AG04449 (cell line): ENCODE data around the gene PDIA2.

ENCODE experiments used
- CTCF ChIA-PET: fragments of 350-600 bp; formaldehyde crosslinking; extraction: SDS; loops from one replicate; lab custom pipeline; 2021; ENCODE audit warnings: antibody characterized with exemption; lab: Yijun Ruan, JAX
- POLR2A ChIA-PET: fragments of 400-600, 350-600 bp; formaldehyde crosslinking; extraction: SDS; loops from one replicate; lab custom pipeline; 2020; ENCODE audit warnings: antibody characterized with exemption, inconsistent platforms; lab: Yijun Ruan, JAX
- DNase-seq: peaks from one replicate; pipeline ENCODE4 v3.0.0-alpha.2; 2010; ENCODE audit warnings: low read depth, low spot score
- H3K4me3 ChIP-seq: 2 replicates; pipeline ENCODE4 v1.5.1; 2011; ENCODE audit warnings: low read depth, mild to moderate bottlenecking, control low read depth, low read length
- TF ChIP-seq, protein P1 (sequence below): IDR thresholded peaks from one replicate; pipeline ENCODE4 v1.5.1; 2011; ENCODE audit warnings: mild to moderate bottlenecking, moderate library complexity, low read length, control low read depth, inconsistent platforms; ENCODE audit not compliant: insufficient read depth; ENCODE audit errors: missing control alignments

Gene PDIA2

GRCh38 chr16:243348-243747 is 39.6 kb upstream of the PDIA2 start:
- TF ChIP-seq, protein P1, sequence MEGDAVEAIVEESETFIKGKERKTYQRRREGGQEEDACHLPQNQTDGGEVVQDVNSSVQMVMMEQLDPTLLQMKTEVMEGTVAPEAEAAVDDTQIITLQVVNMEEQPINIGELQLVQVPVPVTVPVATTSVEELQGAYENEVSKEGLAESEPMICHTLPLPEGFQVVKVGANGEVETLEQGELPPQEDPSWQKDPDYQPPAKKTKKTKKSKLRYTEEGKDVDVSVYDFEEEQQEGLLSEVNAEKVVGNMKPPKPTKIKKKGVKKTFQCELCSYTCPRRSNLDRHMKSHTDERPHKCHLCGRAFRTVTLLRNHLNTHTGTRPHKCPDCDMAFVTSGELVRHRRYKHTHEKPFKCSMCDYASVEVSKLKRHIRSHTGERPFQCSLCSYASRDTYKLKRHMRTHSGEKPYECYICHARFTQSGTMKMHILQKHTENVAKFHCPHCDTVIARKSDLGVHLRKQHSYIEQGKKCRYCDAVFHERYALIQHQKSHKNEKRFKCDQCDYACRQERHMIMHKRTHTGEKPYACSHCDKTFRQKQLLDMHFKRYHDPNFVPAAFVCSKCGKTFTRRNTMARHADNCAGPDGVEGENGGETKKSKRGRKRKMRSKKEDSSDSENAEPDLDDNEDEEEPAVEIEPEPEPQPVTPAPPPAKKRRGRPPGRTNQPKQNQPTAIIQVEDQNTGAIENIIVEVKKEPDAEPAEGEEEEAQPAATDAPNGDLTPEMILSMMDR: no peak

DNA sequence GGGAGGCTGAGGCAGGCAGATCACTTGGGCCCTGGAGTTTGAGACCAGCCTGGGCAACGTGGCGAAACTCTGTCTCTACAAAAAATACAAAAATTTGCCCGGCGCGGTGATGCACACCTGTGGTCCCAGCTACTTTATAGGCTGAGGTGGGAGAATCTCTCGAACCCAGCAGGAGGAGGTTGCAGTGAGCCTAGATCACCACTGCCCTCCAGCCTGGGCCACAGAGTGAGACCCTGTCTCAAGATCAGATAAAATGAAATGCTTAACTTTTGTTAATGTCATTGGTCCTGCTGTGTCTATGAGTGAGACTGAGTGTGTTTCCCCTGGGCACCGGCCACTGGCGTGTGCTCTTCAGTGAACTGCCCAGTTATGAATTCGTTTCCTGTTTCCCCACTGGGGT is 37.9 kb upstream of the PDIA2 start:
- ChIA-PET POLR2A (no interaction called here), CTCF (interaction anchor here (2.8 kb wide), 1 partner anchor 10 kb away, joined by 15 read pairs; the partner anchor contains the start of gene FAM234A)
- no peak overlapping the region for H3K4me3 ChIP-seq
- TF ChIP-seq, protein P1: no peak
- DNase-seq: no peak

More at GRCh38 chr16:243348-243747, 39.6 kb upstream of the PDIA2 start:
- ChIA-PET POLR2A (interaction anchor here (0.7 kb wide), 1 partner anchor 8 kb away, joined by 3 read pairs; the partner anchor contains the start of gene FAM234A), CTCF (interaction anchor here (1.4 kb wide), 1 partner anchor 109 kb away, joined by 3 read pairs; no protein-coding TSS in a partner anchor)
- DNase-seq: no peak
- no peak overlapping the region for H3K4me3 ChIP-seq

GRCh38 chr16:247027-247426 is 35.9 kb upstream of the PDIA2 start:
- ChIA-PET POLR2A (no interaction called here), CTCF (no interaction called here)
- no peak for DNase-seq
- no peak overlapping the region for H3K4me3 ChIP-seq
- TF ChIP-seq, protein P1: no peak

GRCh38 chr16:249431-249830 is 33.5 kb upstream of the PDIA2 start:
- TF ChIP-seq, protein P1: no peak
- no peak overlapping the region for H3K4me3 ChIP-seq
- ChIA-PET CTCF (interaction anchor here (1.0 to 1.7 kb wide), 2 partner anchors 9 to 14 kb away, joined by 3 to 6 read pairs; partner anchors contain the start of gene FAM234A), POLR2A (no interaction called here)
- DNase-seq: no peak

GRCh38 chr16:252366-253337 is 30.3 kb upstream of the PDIA2 start:
- TF ChIP-seq, protein P1: no peak
- ChIA-PET CTCF (interaction anchor here (1.1 to 1.8 kb wide), 2 partner anchors 11 to 18 kb away, joined by 3 to 4 read pairs; partner anchors contain the start of gene FAM234A), POLR2A (interaction anchor here (1.1 kb wide), 1 partner anchor 17 kb away, joined by 3 read pairs; no protein-coding TSS in a partner anchor)
- DNase-seq: no peak
- H3K4me3 ChIP-seq: no peak overlapping the region

- no peak for DNase-seq
- TF ChIP-seq, protein P1: no peak
- ChIA-PET POLR2A (interaction anchor here (1.1 kb wide), 1 partner anchor 18 kb away, joined by 3 read pairs; no protein-coding TSS in a partner anchor), CTCF (interaction anchor here (1.8 kb wide), 1 partner anchor 19 kb away, joined by 4 read pairs; the partner anchor contains the start of gene FAM234A)
- H3K4me3 ChIP-seq: no peak overlapping the region
Measured at GRCh38 chr16:253833-254232, 29.1 kb upstream of the PDIA2 start.
